ENCODE results near the gene DNAJC1. TPM values are rescaled to one million over a fixed set of nuclear protein-coding genes. Genes with fewer than 3 reads are reported as not detected.
A peak's percentile ranks its signal among the peaks of the same experiment; 100 is the strongest.

DNAJC1 gene
- total RNA-seq, 1 experiment from 2014 or later: 35.0 TPM

- no peak for DNase-seq (ENCODE audit: low read depth)
These were observed 7.0 kb upstream of the DNAJC1 start for GRCh38 chr10:22010539-22010938.

- DNase-seq (ENCODE audit: low read depth): no peak
These were observed 2.9 kb upstream of the DNAJC1 start for GRCh38 chr10:22006379-22006884.

GRCh38 chr10:22005763-22006162 lies 2.2 kb upstream of the DNAJC1 start:
- DNase-seq (ENCODE audit: low read depth): no peak

- DNase-seq (ENCODE audit: low read depth): no peak
These were observed 393 bp upstream of the DNAJC1 start for GRCh38 chr10:22003964-22004281.

- DNase-seq (ENCODE audit: low read depth): peak; percentile 18
These were observed 846 bp downstream of the DNAJC1 start for GRCh38 chr10:22002591-22003176.

GRCh38 chr10:21995557-21995956 lies 8.0 kb downstream of the DNAJC1 start:
- no peak for DNase-seq (ENCODE audit: low read depth)

- no peak for DNase-seq (ENCODE audit: low read depth)
These were observed 10.0 kb downstream of the DNAJC1 start for GRCh38 chr10:21993360-21994001.

- DNase-seq (ENCODE audit: low read depth): no peak
These were observed 11.7 kb downstream of the DNAJC1 start for GRCh38 chr10:21991785-21992184.

- no peak for DNase-seq (ENCODE audit: low read depth)
These were observed 13.1 kb downstream of the DNAJC1 start for GRCh38 chr10:21990449-21990848.

- DNase-seq (ENCODE audit: low read depth): peak; percentile 26
These were observed 13.9 kb downstream of the DNAJC1 start for GRCh38 chr10:21989453-21990154.

- no peak for DNase-seq (ENCODE audit: low read depth)
These were observed 18.0 kb downstream of the DNAJC1 start for GRCh38 chr10:21985541-21985940.

GRCh38 chr10:21981118-21981517 lies 22.4 kb downstream of the DNAJC1 start:
- DNase-seq (ENCODE audit: low read depth): no peak

- no peak for DNase-seq (ENCODE audit: low read depth)
These were observed 22.8 kb downstream of the DNAJC1 start for GRCh38 chr10:21980691-21981090.

- DNase-seq (ENCODE audit: low read depth): peak; percentile 15
These were observed 25.2 kb downstream of the DNAJC1 start for GRCh38 chr10:21978191-21978862.

GRCh38 chr10:21976739-21977138 lies 26.8 kb downstream of the DNAJC1 start:
- DNase-seq (ENCODE audit: low read depth): no peak

- DNase-seq (ENCODE audit: low read depth): no peak
These were observed 27.2 kb downstream of the DNAJC1 start for GRCh38 chr10:21976280-21976679.

GRCh38 chr10:21975378-21975990 lies 28.0 kb downstream of the DNAJC1 start:
- DNase-seq (ENCODE audit: low read depth): no peak

- DNase-seq (ENCODE audit: low read depth): no peak
These were observed 30.9 kb downstream of the DNAJC1 start for GRCh38 chr10:21972584-21972983.

GRCh38 chr10:21969326-21970287 lies 33.9 kb downstream of the DNAJC1 start:
- no peak for DNase-seq (ENCODE audit: low read depth)

- no peak for DNase-seq (ENCODE audit: low read depth)
These were observed 38.4 kb downstream of the DNAJC1 start for GRCh38 chr10:21964983-21965665.

Measured in Daoy (cell line).